Muscle layer of colon (tissue), 2 donors: ENCODE measurements around the gene DDX4.
"Not testable (repeated sequence)": the region's sequence is repeated elsewhere in the genome, so short reads cannot be mapped to it uniquely, and the experiment has no call there.

Source experiments
- H3K27ac ChIP-seq: one replicate; pipeline ENCODE4 v1.7.0; 2013; ENCODE audit warnings: low read depth, mild to moderate bottlenecking, low read length, moderate library complexity
- H3K27me3 ChIP-seq, 2 donors: one replicate each; pipeline ENCODE4 v1.7.0; 2013; ENCODE audit warnings: low read length in 2 of 2, mild to moderate bottlenecking in 2 of 2; ENCODE audit not compliant: insufficient read depth in 2 of 2, control insufficient read depth in 1 of 2
- H3K36me3 ChIP-seq: one replicate; pipeline ENCODE4 v1.7.0; 2013; ENCODE audit warnings: mild to moderate bottlenecking, low read length; ENCODE audit not compliant: insufficient read depth
- H3K4me1 ChIP-seq: one replicate; pipeline ENCODE4 v1.7.0; 2013; ENCODE audit warnings: mild to moderate bottlenecking, low read length; ENCODE audit not compliant: insufficient read depth
- H3K4me3 ChIP-seq, 2 donors: one replicate each; pipeline ENCODE4 v1.7.0; 2013; ENCODE audit warnings: low read length in 2 of 2, low read depth in 1 of 2, mild to moderate bottlenecking in 1 of 2, moderate library complexity in 1 of 2
- H3K9ac ChIP-seq: one replicate; pipeline ENCODE4 v1.7.0; 2013; ENCODE audit warnings: low read length
- H3K9me3 ChIP-seq: one replicate; pipeline ENCODE4 v1.7.0; 2013; ENCODE audit warnings: mild to moderate bottlenecking, low read length
- donor health status: abdominal sarcoma.
- donor health status: Adenocarcinoma of cecum.

Gene DDX4

DNA sequence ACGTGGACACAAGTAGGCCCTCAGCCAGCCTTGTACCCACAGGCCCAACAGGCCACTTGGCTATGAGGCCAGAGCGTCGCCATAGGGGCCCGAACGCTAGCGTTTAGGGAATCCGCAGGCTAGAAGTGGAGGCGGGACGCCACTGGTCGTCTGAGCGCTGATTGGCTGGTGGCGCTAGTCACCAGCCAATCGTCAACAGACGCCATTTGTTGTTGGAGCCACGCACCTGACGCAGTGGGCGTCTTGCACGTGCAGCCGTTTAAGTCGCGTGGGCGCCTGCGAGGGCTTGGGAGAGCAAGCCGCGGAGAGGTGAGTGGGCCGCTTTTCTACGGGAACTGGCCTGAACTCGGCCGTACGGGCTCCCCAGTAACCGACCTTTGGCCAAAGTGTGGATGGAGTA lies at the start of gene DDX4:
Gene DDX4 (plus strand): TSS at position 269 of the 400 bp plus-strand sequence. CDS start 903 bp downstream, outside the sequence.
- no peak within 1 kb of the TSS for H3K4me3 ChIP-seq
- no peak within 1 kb of the TSS for H3K9ac ChIP-seq
- H3K27ac ChIP-seq = no peak within 1 kb of the TSS
- no peaks in the 10 kb centered on the region for H3K27me3 ChIP-seq
- no peaks in the 10 kb centered on the region for H3K9me3 ChIP-seq
- no peaks in the 10 kb centered on the region for H3K4me1 ChIP-seq
- H3K36me3 ChIP-seq = no peaks in the 10 kb centered on the region

DNA sequence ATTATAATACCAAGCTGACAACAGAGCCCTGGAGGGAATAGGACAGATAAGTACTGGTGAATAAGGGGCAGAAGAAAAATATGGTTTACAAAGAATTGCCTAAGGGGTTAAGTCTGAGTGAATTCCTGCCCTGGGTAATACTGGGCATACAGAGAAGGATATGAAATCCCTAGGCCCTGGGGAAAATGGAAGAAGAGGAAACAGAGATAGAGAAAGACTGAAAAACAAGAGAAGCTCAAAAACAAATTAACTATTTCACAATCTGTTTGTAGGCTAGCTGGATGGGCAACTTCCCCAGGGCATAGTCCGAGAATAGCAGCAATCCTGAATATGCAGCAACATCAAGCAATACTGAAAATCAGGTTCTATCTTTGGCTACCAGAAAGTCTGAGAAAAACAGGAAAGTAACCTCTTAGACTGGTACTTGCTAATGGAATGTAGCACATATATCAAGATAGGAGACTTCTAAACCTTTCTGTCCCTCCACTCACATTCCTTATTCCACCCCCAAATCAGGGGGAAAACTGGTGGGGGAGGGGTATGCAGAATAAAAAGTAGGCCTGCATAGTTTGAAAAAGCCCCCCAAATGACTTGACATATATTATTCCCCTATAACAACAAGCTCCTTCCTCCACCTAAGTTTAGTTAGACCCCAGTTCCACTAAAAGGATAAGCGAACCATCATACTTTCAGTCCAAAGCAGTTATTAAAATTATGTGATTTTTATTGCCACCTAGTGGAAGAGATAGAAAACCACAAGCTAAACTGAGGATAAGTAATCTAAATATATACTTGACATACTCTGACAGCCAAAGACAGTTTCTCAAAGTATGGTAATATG lies 46.4 kb upstream of the DDX4 start:
- H3K27ac ChIP-seq = peak overlapping the region; percentile 10
- H3K4me3 ChIP-seq = peak overlapping the region in 1 of 2 donors; percentile 7
- no peak overlapping the region for H3K9ac ChIP-seq
- H3K9me3 ChIP-seq = no peaks in the 10 kb centered on the region
- H3K36me3 ChIP-seq = no peaks in the 10 kb centered on the region
- H3K4me1 ChIP-seq = peaks cover 18% of the 10 kb centered on the region
- H3K27me3 ChIP-seq = no peaks in the 10 kb centered on the region

DNA sequence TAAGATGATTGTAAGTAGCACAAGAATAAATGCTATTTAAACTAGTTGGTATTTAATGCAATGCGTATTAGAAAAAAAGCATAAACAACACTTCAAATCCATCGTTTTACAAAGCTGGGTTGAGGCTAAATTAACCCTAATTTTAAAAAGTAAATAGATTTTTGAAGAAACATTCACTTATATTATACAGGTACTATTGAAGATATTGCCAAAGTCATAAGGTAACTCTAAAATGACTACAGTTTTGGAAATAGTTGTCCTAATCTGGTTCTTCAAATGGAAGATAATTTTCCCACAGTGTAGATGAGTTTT lies 45.8 kb upstream of the DDX4 start:
- no peak overlapping the region for H3K27ac ChIP-seq
- H3K27me3 ChIP-seq = no peaks in the 10 kb centered on the region
- H3K36me3 ChIP-seq = no peaks in the 10 kb centered on the region
- peaks cover 18% of the 10 kb centered on the region for H3K4me1 ChIP-seq
- no peaks in the 10 kb centered on the region for H3K9me3 ChIP-seq
- H3K4me3 ChIP-seq = no peak overlapping the region
- no peak overlapping the region for H3K9ac ChIP-seq

DNA sequence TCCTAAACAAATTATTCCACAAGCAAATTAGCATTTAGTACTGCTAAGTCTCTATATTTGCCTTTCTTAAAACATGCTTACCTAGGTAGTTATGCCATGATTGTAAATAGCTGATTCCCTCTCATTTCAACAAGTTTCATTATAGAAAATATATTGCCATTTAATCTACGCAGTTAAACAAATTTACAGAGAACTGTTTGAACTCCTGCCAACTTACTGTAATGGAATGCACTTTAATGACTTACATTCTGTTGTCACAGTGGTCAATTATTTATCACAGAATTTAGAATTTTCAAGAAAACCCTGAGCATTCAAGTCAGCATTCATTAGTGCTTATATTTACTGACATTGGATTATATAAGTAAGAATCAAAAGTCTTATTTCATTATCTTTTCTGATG lies 45.4 kb upstream of the DDX4 start:
- Histone ChIP-seq H3K27ac (no peak overlapping the region), H3K27me3 (no peaks in the 10 kb centered on the region), H3K4me1 (peaks cover 18% of the 10 kb centered on the region), H3K9ac (no peak overlapping the region), H3K4me3 (no peak overlapping the region), H3K9me3 (no peaks in the 10 kb centered on the region), H3K36me3 (no peaks in the 10 kb centered on the region)

DNA sequence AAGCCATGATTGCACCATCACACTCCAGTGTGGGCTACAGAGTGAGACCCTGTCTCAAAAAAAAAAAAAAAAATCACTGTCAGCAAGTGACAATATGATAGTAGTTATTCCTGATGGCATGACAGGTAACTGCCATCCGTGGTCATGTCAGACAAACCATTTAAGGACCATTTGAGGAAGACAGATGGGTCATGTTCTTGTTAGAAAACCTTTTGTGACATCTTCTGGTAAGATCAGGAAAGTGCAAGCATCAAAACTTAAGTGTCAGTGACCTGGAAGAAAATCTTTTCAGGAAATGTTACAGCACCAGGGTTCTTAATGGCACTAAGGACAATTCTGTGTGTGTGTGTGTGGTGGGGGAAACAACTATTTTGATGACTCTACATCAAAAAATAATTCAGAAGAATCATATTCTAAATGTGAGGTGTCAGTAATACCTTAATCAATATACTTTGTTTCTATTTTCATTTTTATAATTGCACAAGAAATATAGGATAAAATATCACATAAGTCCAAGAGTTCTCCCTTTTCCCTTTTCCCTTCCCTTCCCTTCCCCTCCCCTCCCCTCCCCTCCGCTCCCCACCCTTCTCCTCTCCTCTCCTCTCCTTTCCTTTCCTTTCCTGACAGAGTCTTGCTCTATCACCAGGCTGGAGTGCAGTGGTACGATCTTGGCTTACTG lies 43.6 kb upstream of the DDX4 start:
- H3K9ac ChIP-seq = no peak overlapping the region
- H3K4me3 ChIP-seq = no peak overlapping the region
- H3K36me3 ChIP-seq = no peaks in the 10 kb centered on the region
- no peaks in the 10 kb centered on the region for H3K27me3 ChIP-seq
- no peaks in the 10 kb centered on the region for H3K9me3 ChIP-seq
- H3K4me1 ChIP-seq = peaks cover 18% of the 10 kb centered on the region
- H3K27ac ChIP-seq = no peak overlapping the region

DNA sequence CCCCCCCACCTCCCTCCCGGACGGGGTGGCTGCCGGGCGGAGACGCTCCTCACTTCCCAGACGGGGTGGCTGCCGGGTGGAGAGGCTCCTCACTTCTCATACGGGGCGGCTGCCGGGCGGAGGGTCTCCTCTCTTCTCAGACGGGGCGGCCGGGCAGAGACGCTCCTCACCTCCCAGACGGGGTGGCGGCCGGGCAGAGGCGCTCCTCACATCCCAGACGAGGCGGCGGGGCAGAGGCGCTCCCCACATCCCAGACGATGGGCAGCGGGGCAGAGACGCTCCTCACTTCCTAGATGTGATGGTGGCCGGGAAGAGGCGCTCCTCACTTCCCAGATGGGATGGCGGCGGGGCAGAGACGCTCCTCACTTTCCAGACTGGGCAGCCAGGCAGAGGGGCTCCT lies 41.2 kb upstream of the DDX4 start:
- not testable (repeated sequence) for H3K4me3 ChIP-seq, H3K9ac ChIP-seq, H3K27me3 ChIP-seq, H3K36me3 ChIP-seq, H3K4me1 ChIP-seq, H3K9me3 ChIP-seq, H3K27ac ChIP-seq

DNA sequence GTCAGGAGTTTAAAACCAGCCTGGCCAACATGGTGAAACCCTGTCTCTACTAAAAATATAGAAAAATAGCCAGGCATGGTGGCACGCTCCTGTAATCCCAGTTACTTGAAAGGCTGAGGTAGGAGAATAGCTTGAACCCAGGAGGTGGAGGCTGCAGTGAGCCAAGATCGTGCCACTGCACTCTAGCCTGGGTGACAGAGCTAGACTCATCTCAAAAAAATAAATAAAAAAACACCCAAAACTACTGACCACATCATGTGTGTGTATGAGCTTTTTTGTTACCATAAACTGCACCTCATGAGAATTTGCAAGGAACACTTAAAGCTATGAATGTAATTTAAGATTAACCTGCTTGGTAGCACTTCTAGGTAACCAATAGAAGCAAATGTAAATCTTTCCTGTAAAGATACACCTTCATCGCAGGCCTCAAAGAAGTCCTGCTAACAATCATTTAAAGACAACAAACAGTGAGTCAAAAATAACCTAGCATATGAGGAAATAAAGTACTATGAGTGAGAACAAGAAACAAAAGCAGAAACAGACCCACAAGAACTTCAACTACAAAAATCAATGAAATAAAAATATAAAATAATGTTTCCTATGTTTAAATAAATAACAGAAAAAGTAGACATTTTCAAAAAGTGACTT lies 38.7 kb upstream of the DDX4 start:
- Histone ChIP-seq H3K9me3 (no peaks in the 10 kb centered on the region), H3K36me3 (no peaks in the 10 kb centered on the region), H3K4me3 (no peak overlapping the region), H3K27me3 (no peaks in the 10 kb centered on the region), H3K4me1 (no peaks in the 10 kb centered on the region), H3K9ac (no peak overlapping the region), H3K27ac (no peak overlapping the region)

DNA sequence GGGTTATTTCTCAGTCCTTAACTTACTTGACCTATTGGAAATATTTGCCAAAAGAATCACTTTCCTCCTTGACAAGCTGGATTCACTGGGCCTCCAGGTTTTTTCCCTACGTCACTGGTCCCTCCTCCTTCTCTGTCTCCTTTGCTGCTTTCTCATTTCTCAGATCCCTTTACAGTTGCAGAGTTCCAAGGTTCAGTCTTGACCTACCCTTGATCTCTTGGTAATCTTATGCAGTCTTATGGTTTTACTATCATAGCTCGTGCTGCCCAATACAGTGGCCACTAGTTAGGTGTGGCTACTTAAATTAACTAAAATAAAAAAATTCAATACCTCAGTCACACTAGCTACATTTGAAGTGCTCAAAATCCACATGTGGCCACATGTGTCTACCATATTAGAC lies 37.1 kb upstream of the DDX4 start:
- H3K9me3 ChIP-seq = no peaks in the 10 kb centered on the region
- H3K36me3 ChIP-seq = no peaks in the 10 kb centered on the region
- H3K4me1 ChIP-seq = no peaks in the 10 kb centered on the region
- no peak overlapping the region for H3K9ac ChIP-seq
- H3K4me3 ChIP-seq = no peak overlapping the region
- H3K27me3 ChIP-seq = no peaks in the 10 kb centered on the region
- H3K27ac ChIP-seq = no peak overlapping the region

DNA sequence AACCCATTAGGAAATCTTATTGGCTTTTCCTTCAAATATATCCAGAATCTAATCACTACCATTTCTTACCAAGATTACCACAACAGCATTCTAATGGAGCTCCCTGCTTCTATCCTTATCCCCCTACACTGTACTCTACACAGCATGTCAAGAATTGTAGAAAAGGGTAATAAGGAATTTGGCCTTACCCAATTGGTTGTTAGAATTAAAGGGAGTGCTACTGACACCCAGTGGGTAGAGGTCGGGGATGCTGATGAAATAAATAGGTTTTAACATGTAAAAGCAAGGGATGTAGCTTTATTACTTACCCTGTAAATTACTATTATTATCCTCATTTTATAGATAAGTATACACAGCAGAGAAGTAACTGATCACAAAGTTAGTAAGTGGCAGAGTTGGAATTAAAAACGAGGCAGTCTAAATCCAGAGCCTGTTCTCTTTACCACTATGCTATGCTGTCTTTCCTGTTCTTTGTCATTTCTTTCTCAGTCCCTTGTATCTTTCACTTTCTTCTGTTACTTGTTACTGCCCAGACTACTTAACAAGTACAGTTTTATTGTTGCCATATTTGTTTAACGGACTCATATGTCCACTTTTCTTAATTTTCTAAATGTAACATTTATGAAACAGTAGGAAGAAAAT lies 36.3 kb upstream of the DDX4 start:
- no peaks in the 10 kb centered on the region for H3K36me3 ChIP-seq
- no peaks in the 10 kb centered on the region for H3K27me3 ChIP-seq
- no peak overlapping the region for H3K27ac ChIP-seq
- no peak overlapping the region for H3K4me3 ChIP-seq
- no peaks in the 10 kb centered on the region for H3K4me1 ChIP-seq
- no peak overlapping the region for H3K9ac ChIP-seq
- H3K9me3 ChIP-seq = no peaks in the 10 kb centered on the region

DNA sequence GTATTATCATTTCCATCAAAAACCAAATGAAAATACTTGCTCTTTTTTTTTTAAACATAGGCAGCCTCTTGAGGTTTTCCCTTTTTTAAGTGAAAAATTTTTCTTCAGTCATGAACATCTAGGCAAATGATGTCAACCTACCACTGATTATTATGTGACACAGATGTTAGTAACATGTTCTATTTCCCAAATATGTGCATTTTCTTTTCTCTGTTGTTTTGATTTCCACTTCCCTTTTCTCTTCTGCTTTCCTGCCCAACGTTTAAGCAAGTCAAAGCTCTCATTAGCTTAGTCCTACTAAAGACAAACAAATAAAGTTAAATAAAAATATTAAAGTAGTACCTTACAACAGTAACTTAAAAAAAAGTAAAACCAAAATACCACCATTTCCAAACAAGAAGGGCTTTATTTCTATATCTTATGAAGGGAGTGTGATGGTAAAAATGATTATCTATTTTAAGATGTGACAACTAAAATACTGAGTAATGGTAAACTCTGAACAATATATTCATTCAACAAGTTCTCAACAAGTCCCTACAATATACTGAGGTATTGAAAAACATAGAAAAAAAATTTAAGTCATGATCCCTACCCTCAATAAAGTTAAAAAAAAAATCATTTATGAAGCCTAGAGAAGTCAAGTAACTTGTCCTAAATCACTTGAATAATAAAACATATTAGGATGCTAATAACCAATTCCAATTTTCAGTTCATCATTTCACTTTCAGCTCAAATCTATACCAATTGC lies 35.1 kb upstream of the DDX4 start:
- no peak overlapping the region for H3K4me3 ChIP-seq
- H3K9ac ChIP-seq = no peak overlapping the region
- H3K9me3 ChIP-seq = no peaks in the 10 kb centered on the region
- no peaks in the 10 kb centered on the region for H3K27me3 ChIP-seq
- no peaks in the 10 kb centered on the region for H3K36me3 ChIP-seq
- H3K27ac ChIP-seq = no peak overlapping the region
- H3K4me1 ChIP-seq = no peaks in the 10 kb centered on the region

DNA sequence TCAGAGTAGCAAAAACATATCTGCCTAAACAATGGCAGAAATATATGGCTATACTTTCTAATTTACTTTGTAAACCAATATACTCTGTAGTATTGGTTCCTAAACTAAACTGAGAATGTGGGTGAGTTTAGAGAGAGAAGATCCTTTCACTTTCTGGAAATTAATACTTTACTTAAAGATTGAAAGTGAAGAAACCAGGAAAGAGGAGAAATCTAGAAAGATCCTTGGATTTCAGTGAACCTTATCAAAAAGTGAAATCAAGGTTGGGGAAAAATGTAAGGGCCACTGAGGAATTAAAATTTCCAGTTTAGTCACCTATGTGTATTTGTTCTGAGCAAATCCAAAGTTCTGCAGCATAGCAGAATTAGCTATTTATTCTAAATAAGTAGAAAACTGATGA lies 31.6 kb upstream of the DDX4 start:
- no peaks in the 10 kb centered on the region for H3K9me3 ChIP-seq
- no peak overlapping the region for H3K4me3 ChIP-seq
- no peaks in the 10 kb centered on the region for H3K27me3 ChIP-seq
- H3K36me3 ChIP-seq = no peaks in the 10 kb centered on the region
- no peak overlapping the region for H3K27ac ChIP-seq
- H3K4me1 ChIP-seq = peaks cover 3% of the 10 kb centered on the region
- no peak overlapping the region for H3K9ac ChIP-seq
